Measurements from ENCODE around the gene CEP97.
A peak's percentile ranks its signal among the peaks of the same experiment; 100 is the strongest.
"Not testable (repeated sequence)": the region's sequence is repeated elsewhere in the genome, so short reads cannot be mapped to it uniquely, and the experiment has no call there.

Gene CEP97

GRCh38 chr3:101702726-101703125, 21.7 kb upstream of the CEP97 start:
- no peak for DNase-seq

DNA sequence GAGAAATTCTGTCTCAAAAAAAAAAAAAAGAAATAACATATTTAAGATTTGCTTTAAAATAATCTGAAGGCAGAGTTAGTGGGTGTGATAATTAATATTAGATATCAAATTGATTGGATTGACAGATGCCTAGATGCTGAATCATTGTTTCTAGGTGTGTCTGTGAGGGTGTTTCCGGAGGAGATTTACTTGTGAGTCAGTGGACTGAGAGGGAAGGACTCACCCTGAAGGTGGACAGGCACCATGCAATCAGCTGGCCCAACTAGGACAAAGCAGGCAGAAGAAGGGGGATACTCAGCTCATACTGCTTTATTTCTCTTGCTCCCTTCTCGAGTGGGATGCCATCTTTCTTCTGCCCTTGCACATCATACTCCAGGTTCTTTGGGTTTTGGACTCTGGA, 21.2 kb upstream of the CEP97 start:
- no peak for DNase-seq

- not testable (repeated sequence) for DNase-seq
Observed at GRCh38 chr3:101704639-101705038, 19.8 kb upstream of the CEP97 start.

GRCh38 chr3:101709126-101709525, 15.3 kb upstream of the CEP97 start:
- no peak for DNase-seq

DNA sequence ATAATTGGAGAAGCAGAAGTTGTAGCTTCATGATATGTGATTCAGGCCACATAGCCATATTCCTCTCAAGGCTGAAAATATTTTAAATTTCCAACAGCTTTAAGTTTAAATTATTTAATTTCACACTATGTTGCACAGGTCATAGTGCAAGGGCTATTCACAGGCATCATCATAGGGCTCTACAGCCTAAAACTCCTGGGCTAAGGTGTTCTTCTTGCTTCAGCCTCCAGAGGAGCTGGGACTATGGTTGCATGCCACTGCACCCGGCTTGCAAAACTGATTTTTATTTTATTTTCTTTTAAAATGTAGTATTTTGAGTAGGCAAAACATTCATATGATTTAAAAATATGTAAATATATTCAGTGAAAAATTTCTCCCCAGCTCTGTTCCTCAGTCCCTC, 6.0 kb upstream of the CEP97 start:
- DNase-seq, result no peak

GRCh38 chr3:101719604-101720185, 4.7 kb upstream of the CEP97 start:
- DNase-seq, result no peak

GRCh38 chr3:101720851-101721840, 3.3 kb upstream of the CEP97 start:
- no peak for DNase-seq

GRCh38 chr3:101722394-101723173, 1.8 kb upstream of the CEP97 start:
- DNase-seq, result no peak

- peak; percentile 22 for DNase-seq
Observed at GRCh38 chr3:101725194-101725889, 928 bp downstream of the CEP97 start.

DNA sequence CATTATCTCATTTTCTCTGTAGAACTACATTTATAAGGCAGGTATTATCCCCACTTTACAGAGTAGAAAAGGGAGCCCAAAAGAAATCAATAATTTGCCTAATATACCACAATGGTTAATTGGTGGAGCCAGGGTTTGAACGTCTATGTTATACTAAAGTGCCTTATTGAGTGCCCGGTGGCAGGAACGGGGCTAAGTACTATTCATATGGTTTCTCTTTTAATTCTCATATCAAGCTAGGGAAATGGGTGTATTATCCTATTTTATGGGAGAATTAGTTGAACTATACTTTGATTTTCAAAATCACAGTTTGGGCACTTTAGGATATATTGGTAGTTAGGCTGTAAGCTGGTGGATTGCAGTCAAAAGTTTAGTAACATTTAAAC, 1.5 kb downstream of the CEP97 start:
- no peak for DNase-seq

DNA sequence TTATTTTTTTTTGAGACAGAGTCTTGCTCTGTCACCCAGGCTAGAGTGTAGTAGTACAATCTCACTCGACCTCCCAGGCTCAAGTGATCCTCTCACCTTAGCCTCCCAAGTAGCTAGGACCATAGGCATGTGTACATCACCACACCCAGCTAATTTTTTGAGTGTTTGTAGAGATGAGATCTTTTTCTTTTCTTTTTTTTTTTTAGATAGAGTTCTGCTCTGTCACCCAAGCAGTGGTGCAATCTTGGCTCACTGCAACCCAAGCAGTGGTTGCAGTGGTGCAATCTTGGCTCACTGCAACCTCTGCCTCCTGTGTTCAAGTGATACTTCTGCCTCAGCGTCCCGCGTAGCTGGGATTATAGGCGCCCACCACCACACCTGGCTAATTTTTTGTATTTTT, 5.2 kb downstream of the CEP97 start:
- no peak for DNase-seq

- no peak for DNase-seq
Observed at GRCh38 chr3:101730839-101731238, 6.4 kb downstream of the CEP97 start.

DNA sequence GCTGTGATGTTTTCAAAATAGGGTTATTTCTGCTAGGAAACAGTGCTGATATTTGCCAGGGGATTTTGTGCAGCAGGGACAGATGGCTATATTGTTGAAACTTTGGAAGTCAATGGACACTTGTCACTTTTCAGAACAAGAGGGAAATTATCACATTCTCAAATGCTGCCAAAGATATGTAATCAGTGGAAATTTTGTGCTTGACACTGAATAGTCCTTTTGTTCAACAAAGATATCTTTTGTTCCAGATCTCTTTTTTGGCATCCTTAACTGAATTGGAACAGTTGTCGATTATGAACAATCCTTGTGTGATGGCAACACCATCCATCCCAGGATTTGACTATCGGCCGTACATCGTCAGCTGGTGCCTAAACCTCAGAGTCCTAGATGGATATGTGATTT, 7.8 kb downstream of the CEP97 start:
- no peak for DNase-seq

- peak; percentile 6 for DNase-seq
Observed at GRCh38 chr3:101735833-101736232, 11.4 kb downstream of the CEP97 start.

- not testable (repeated sequence) for DNase-seq
Observed at GRCh38 chr3:101741914-101742313, 17.5 kb downstream of the CEP97 start.

GRCh38 chr3:101744811-101745210, 20.4 kb downstream of the CEP97 start:
- DNase-seq, result no peak

DNA sequence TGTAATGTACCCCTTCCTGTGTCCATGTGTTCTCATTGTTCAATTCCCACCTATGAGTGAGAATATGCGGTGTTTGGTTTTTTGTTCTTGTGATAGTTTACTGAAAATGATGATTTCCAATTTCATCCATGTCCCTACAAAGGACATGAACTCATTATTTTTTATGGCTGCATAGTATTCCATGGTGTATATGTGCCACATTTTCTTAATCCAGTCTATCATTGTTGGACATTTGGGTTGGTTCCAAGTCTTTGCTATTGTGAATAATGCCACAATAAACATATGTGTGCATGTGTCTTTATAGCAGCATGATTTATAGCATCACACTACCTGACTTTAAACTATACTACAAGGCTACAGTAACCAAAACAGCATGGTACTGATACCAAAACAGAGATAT, 21.5 kb downstream of the CEP97 start:
- DNase-seq, result not testable (repeated sequence)

GRCh38 chr3:101753386-101754113, 29.1 kb downstream of the CEP97 start:
- DNase-seq, result peak; percentile 18

DNA sequence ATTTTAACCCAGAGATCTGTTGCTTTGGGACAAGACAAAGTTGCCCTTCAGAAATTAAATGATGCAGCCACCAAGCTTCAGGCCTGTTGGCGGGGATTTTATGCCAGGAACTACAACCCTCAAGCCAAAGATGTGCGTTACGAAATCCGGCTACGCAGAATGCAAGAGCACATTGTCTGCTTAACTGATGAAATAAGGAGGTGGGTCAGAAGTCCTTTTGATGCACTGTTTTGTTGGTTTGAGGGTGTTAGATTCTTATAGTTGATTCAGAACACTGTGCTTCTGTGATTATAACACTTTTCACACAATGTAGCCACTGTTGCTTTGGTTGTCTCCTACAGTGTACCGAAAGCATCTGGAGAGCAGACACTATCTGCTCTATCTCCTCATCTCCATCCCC, 33.8 kb downstream of the CEP97 start:
- DNase-seq, result no peak

GRCh38 chr3:101762041-101762646, 37.7 kb downstream of the CEP97 start:
- DNase-seq, result no peak

- not testable (repeated sequence) for DNase-seq
Observed at GRCh38 chr3:101777745-101778281, 53.4 kb downstream of the CEP97 start.

Measured in activated gamma-delta T cell treated with Interleukin-2 at 50 U/mL for 16 hours (primary cell).